ENCODE data around the gene ANKUB1. TPM values are rescaled to one million over a fixed set of nuclear protein-coding genes. Genes with fewer than 3 reads are reported as not detected.
"Not testable (repeated sequence)": the region's sequence is repeated elsewhere in the genome, so short reads cannot be mapped to it uniquely, and the experiment has no call there.

ANKUB1 gene
- not detected for polyA plus RNA-seq (2013, experiment 1 of 2; ENCODE audit: insufficient read length)
- 0.18 TPM for polyA plus RNA-seq (2013, experiment 2 of 2; ENCODE audit: insufficient read length)

- no peak for DNase-seq
Measured at GRCh38 chr3:149792452-149793270, at the start of gene ANKUB1. ANKUB1 (minus strand) TSS chr3:149792554; CDS start chr3:149792366, 188 bp downstream.

GRCh38 chr3:149839896-149840295, 47.5 kb upstream of the ANKUB1 start:
- DNase-seq, result no peak

- not testable (repeated sequence) for DNase-seq
Measured at GRCh38 chr3:149839469-149839868, 47.1 kb upstream of the ANKUB1 start.

DNA sequence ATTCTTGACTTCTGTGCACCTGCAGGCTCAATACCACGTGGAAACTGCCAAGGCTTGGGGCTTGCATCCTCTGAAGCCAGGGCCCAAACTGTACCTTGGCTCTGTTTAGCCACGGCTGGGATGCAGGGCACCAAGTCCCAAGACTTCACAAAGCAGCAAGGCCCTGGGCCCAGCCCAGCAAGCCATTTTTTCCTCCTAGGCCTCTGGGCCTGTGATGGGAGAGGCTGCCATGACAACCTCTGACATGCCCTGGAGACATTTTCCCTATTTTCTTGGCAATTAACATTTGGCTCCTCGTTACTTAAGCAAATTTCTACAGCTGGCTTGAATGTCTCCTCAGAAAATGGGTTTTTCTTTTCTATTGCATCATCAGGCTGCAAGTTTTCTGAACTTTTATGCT, 46.1 kb upstream of the ANKUB1 start:
- not testable (repeated sequence) for DNase-seq

DNA sequence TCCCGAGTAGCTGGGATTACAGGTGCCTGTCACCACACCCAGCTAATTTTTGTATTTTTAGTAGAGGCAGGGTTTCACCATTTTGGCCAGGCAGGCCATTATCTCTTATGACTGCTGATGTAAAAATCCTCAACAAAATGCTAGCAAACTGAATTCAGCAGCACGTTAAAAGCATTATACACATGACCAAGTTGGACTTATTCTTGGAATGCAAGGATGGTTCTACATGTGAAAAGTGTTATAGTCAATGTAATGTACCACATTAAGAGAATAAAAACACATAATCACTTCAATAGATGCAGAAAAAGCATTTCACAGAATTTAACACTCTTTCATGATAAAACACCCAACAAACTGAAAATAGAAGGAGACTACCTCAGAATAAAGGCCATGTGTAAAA, 40.9 kb upstream of the ANKUB1 start:
- no peak for DNase-seq

- peak; percentile 15 for DNase-seq
Measured at GRCh38 chr3:149832086-149832485, 39.7 kb upstream of the ANKUB1 start.

DNA sequence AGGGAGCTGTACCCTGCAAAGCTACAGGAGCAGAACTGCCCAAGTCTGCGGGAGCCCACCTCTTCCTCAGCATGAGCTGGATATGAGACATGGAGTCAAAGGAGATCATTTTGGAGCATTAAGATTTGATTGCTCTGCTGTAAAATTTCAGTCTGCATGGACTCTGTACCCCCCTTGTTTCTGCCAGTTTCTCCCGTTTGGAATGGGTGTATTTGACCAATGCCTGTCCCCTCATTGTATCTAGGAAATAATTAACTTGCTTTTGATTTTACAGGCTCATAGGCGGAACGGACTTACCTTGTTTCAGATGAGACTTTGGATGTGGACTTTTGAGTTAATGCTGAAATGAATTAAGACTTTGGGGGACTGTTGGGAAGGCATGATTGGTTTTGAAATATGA, 39.0 kb upstream of the ANKUB1 start:
- no peak for DNase-seq

GRCh38 chr3:149830902-149831301, 38.5 kb upstream of the ANKUB1 start:
- no peak for DNase-seq

GRCh38 chr3:149829631-149830030, 37.3 kb upstream of the ANKUB1 start:
- not testable (repeated sequence) for DNase-seq

GRCh38 chr3:149828390-149828789, 36.0 kb upstream of the ANKUB1 start:
- DNase-seq, result no peak

DNA sequence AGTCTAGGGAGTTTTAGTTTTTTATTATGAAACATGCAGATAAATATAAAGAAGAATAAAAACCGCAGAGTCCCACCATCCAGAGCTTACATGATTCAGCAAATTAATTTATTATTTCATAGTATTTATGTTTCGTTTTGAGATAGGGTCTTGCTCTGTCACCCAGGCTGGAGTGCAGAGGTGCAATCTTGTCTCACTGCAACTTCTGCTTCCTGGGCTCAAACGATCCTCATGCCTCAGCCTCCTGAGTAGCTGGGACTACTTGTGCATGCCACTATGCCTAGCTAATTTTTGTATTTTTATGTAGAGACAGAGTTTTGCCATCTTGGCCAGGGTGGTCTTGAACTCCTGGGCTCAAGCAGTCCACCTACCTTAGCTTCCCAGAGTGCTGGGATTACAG, 34.3 kb upstream of the ANKUB1 start:
- DNase-seq, result no peak

GRCh38 chr3:149820183-149820582, 27.8 kb upstream of the ANKUB1 start:
- no peak for DNase-seq

- DNase-seq, result no peak
Measured at GRCh38 chr3:149819432-149819831, 27.1 kb upstream of the ANKUB1 start.

DNA sequence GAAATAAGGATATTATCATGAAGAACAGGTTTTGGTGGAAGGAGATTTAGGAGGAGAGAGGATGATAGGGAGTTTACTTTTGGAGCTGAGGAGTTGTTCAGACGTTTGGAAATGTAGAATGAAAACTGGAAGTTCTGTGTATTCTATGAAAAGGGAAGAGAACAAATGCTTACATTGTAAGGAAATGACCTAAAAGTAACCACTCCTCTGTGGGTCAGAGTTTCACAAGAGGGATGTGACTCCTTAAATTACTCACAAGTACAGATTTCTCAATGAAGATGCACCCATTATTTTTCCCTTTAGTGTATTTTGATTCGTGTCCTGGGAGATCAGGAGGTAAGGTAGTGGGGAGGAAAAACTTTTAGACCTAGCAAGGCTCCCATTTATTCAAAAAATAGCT, 24.6 kb upstream of the ANKUB1 start:
- no peak for DNase-seq

- no peak for DNase-seq
Measured at GRCh38 chr3:149816311-149816710, 24.0 kb upstream of the ANKUB1 start.

DNA sequence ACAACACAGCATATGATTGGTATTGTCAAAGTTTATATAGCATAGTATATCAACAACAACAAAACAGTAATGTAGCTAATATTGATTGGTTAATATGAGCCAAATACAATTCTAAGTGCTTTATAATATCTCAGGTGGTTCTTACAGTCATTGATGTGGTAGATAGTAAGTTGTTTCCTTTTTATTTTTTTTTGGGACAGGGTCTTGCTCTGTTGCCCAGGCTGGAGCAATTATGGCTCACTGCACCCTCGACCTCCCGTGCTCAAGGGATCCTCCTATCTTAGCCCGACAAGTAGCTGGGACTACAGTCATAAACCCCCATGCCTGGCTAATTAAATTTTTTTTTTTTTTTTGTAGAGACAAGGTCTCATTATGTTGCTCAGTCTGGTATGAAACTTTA, 23.4 kb upstream of the ANKUB1 start:
- no peak for DNase-seq

DNA sequence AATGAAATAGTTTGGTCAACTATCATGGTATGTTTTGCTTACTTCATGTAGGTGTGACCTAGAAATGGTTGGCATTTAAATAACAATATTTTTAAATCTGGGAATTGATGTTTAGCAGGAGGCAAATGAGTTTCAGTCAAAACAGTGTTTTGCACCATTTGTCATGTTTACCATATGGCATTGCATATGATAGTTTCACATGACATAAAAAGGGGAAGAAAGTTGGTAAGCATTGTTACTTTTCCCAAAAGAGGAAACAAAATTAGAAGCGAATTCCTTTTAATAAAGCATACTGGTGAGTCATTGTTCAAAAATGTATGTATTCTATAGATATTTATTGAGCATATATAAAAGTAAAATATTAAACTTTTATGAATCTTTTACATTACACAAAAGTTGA, 23.0 kb upstream of the ANKUB1 start:
- no peak for DNase-seq

DNA sequence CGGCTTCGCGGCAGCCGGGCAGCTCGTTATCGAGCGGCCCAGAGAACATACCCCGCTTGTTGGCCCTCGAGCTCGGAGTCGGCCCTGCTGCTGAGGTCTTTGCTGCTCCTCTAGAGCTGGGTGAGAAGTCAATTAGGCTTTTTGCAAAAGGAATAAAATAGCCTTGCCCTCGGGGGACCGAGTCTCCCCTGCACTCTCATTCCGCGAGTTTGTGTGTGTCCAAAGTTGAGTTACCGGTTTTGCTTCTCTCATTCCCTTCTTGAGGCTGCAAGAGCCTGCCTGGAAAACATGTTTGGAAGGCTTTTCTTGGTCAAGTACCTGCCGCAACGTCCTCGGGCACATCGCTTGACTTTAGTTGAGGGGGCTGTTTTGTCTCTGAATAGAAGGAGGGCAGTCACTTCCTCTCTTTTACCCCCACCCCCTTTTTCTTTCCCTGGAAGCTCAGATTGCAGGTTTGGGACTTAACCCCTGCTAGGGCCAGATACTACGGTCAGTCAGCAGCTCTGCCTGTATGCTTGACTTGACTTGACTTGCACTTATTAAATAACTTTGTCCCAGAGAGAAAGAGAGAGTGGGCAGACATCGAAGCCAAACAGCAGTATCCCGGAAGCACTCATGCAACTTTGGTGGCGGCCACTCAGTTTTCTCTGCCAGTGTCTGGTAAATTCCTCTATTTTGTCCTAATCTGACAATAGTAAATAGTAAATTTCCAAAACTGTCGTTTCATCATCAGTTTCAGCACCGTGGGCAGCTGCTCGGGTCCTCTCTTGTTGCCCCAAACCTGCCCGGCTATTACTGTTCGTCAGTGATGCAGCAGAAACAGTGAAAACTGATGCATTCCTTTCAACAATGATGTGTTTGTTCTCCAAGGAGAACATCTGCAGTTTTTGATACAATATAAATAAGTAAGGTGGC, 21.3 kb upstream of the ANKUB1 start:
- peak; percentile 37 for DNase-seq

DNA sequence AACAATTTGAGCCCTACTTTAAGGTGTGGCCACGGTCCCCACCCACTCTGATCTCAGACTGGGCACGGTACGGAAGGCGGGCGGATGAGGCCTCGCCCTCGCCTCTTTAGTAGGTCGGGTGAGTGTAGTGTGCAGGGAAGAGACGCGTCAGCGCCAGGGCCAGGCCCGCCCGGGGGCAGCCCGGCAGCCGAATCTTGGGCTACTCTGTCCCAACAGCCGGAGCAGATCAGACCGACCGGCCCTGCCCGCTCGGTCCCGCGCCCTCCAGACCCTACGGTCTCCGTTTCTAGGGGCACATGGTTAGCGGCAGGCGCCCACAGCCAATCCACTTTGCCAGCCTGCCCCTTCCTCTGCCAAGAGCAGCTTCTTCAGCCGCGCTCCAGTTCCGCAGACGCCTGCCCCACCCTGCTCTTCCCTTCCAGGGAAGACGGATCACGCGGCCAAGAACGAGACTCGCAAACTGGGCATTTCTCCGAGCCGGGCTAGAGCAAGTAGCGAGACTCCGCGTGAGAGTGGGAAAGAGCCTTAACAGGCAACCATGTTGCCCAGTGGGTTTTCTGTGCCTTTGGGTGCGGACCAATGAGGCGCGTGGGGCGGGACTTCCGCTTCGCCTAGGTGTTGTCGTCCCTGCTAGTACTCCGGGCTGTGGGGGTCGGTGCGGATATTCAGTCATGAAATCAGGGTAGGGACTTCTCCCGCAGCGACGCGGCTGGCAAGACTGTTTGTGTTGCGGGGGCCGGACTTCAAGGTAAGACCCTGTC, 20.4 kb upstream of the ANKUB1 start, which contains the start of gene RNF13:
Gene RNF13, plus strand, starts transcription at position 610 of the 761 bp plus-strand sequence. CDS start 32,812 bp downstream, outside the sequence.
- peak; percentile 95 for DNase-seq

DNA sequence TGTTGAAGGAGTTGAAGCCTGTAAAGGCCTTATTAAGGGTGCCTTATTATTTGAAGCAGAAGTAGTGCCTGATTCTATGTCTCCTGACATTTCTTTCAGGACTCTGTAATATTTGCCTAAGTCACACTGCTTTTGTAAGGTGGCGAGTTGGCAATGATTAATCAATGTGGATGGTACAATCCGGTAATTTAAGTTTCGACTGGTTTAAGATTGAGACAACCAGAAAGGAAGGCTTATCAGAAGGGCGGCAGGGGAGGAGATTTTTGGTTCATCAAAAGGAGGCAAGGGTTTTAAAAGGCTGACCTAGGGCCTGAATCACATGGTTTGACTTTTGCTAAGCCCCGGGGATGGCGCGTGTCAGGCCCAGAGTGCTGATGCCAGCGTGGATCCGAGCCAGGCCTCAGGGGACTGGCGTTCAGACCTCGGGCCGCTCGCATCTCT, 19.8 kb upstream of the ANKUB1 start:
- no peak for DNase-seq

DNA sequence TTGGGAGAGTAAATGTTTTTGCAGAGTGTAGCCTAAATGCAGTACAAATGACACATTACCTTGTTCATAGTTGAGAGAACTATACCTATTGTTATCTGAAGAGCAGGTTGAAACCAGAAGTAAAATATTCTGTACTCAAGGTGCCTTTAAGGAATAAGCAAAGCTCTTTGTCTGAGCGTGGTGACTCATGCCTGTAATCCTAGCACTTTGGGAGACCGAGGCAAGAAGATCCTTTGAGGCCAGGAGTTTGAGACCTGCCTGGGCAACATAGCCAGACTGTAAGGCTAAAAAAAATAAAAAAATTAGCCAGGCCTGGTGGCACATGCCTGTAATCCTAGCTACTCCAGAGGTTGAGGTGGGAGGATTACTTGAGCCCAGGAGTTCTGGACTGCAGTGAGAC, 18.5 kb upstream of the ANKUB1 start:
- DNase-seq, result no peak

GRCh38 chr3:149809699-149810098, 17.3 kb upstream of the ANKUB1 start:
- no peak for DNase-seq
